Stomach (tissue), 4 donors: ENCODE measurements around the gene ANKRA2.

ENCODE experiments used
- CTCF ChIP-seq, 7 experiments: fragments of 450-650 bp in 4 of 7; fragments of 200-600 bp in 3 of 7; sonication (generic) in 3 of 7; IDR thresholded peaks; one replicate each; pipeline ENCODE4 v1.5.1; 2016 to 2019; ENCODE audit warnings: antibody characterized with exemption in 7 of 7, control low read depth in 2 of 7, mild to moderate bottlenecking in 1 of 7
- POLR2AphosphoS5 ChIP-seq, 3 donors: sonication (generic); formaldehyde crosslinking; IDR thresholded peaks; one replicate each; pipeline ENCODE4 v1.6.1; 2016; ENCODE audit warnings: antibody characterized with exemption in 3 of 3

DNA sequence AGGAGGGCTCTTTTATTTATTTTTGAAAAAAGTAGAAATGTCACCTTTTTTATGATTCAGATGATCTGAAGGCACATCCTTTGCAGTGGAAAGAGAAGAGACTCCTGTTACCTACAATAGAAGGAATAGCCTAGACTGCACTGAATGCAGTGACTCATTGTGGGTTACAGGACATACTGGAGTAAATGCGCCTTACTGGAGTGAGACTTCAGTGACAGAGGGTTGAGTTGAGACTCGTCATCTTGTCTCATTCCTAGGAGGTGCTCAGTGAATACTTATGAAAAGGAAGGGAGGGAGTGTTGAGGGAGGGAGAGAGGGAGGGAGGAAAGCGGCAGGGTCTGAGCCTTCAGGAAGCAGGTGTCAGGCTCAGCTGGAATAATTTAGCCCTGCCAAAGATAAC, 25.2 kb downstream of the ANKRA2 start:
- TF ChIP-seq CTCF (IDR thresholded peaks at IDR 0.05) (no peak), POLR2AphosphoS5 (IDR thresholded peaks at IDR 0.05) (no peak)
